Measurements from ENCODE around the gene TOMM5.
A peak's percentile ranks its signal among the peaks of the same experiment; 100 is the strongest.

The TOMM5 gene

DNA sequence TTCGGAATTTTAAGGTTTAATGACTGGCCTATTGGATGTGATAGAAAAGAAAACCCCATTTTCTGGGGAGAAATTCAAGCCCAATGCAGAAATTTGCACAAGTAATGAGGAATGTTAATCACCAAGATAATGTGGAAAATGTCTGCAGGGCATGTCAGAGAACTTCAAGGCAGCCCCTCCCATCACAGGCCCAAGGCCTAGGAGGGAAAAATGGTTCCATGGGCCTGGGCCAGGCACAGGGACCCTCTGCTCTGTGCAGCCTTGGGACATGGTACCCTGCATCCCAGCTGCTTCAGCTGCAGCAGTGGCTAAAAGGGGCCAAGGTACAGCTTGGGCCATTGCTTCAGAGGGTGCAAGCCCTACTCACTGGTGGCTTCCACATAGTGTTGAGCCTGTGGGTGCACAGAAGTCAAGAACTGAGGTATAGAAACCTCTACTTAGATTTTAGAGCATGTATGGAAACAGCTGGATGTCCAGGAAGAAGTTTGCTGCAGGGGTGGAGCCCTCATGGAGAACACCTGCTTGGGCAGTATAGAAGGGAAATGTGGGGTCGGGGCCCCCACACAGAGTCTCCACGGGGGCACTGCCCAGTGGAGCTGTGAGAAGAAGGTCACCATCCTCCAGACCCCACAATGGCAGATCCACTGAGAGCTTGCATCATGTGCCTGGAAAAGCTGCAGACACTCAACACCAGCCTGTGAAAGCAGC is 28.4 kb downstream of the TOMM5 start:
- TF ChIP-seq, protein P1, sequence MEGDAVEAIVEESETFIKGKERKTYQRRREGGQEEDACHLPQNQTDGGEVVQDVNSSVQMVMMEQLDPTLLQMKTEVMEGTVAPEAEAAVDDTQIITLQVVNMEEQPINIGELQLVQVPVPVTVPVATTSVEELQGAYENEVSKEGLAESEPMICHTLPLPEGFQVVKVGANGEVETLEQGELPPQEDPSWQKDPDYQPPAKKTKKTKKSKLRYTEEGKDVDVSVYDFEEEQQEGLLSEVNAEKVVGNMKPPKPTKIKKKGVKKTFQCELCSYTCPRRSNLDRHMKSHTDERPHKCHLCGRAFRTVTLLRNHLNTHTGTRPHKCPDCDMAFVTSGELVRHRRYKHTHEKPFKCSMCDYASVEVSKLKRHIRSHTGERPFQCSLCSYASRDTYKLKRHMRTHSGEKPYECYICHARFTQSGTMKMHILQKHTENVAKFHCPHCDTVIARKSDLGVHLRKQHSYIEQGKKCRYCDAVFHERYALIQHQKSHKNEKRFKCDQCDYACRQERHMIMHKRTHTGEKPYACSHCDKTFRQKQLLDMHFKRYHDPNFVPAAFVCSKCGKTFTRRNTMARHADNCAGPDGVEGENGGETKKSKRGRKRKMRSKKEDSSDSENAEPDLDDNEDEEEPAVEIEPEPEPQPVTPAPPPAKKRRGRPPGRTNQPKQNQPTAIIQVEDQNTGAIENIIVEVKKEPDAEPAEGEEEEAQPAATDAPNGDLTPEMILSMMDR (conservative IDR thresholded peaks at IDR 0.05; ENCODE audit: low read length) = no peak
- DNase-seq (ENCODE audit: low read depth) = no peak
- no peak overlapping the region for H3K4me3 ChIP-seq (ENCODE audit: low read length)

DNA sequence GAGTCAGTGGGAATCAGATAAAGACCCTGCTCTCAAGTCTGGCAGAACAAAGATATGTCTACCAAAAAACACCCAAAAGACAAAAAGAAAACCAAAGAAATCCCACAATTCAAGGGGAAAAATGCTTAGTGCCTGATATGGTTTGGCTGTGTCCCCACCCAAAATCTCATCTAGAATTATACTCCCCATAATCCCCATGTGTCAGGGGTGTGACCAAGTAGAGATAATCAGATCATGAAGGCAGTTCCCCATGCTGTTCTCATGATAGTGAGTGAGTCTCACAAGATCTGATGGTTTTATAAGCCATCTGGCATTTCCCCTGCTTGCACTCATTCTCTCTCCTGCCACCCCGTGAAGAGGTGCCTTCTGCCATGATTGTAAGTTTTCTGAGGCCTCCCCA is 29.6 kb downstream of the TOMM5 start:
- TF ChIP-seq, protein P1 (conservative IDR thresholded peaks at IDR 0.05; ENCODE audit: low read length) = no peak
- H3K4me3 ChIP-seq (ENCODE audit: low read length) = no peak overlapping the region
- DNase-seq (ENCODE audit: low read depth) = no peak

DNA sequence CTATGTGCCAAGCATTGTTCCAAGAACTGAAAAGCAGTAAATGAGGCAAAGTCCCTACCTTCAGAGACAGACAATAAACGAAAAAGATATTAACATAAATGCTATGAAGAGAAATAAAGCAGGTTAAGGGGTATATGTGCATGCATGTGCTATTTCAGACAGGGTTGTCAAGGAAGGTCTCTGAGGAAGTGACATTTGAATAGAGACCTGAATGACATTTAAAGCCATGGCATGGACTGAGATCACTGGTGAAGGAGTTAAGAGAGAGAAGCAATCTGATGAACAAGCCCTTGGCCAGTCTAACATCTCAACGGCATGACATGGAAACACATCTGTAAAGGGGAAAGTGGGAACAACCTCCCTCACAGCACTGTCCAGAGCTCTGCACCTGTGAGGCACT is 30.7 kb downstream of the TOMM5 start:
- DNase-seq (ENCODE audit: low read depth) = no peak
- H3K4me3 ChIP-seq (ENCODE audit: low read length) = no peak overlapping the region
- TF ChIP-seq, protein P1 (conservative IDR thresholded peaks at IDR 0.05; ENCODE audit: low read length) = no peak

DNA sequence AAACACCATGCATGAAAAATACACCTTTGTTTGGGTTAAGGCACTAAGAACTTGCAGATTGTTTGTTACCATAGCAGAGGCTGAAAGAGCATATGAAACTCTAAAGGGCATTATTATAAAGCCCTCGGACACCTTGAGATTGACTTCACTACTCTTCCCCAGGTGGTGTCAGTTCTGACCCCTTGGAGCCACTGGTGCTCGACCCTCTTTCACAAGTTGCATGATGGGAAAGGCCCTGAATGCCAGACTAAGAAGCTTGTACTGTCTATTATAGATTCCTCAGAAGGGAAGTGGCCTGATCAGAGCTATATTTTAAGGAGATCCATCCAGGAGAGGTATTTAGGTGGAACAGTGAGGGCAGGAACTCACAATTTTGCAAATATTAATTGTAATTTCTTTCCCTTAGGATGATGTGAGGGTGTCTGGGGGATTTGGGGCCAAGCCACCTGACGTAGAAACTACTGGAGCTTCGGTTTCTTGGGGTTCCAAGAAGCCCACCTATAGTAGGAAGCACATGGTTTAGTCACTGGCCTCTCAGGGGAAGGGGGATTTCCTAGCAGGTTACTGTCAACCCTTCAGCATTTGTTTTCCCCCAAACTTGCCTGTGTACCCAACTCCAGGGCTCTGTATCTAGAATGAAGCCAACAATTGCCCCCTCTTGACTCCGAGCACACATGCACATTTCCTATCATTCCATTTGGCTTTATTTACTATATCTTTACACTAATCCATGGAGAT is 32.4 kb downstream of the TOMM5 start:
- DNase-seq (ENCODE audit: low read depth) = no peak
- H3K4me3 ChIP-seq (ENCODE audit: low read length) = no peak overlapping the region
- TF ChIP-seq, protein P1 (conservative IDR thresholded peaks at IDR 0.05; ENCODE audit: low read length) = no peak

DNA sequence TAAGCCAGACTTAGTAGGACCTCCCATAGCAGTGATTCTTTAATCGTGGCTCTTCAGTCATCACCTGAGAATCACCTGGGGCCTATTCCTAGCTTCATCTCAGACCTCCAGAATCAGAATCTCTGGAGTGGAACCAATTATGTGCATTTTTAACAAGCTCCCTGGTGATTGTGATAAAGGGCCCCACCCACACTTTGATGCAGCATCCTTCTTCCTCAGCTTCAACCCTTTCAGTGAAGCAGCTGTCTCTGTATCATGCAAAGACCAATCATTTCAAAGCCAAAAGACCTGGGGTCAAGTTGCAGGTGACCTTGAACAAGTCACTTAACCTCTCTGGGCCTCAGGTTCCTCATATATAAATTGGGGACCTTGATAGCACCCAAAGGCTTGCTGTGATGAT is 33.3 kb downstream of the TOMM5 start:
- no peak for DNase-seq (ENCODE audit: low read depth)
- H3K4me3 ChIP-seq (ENCODE audit: low read length) = no peak overlapping the region
- TF ChIP-seq, protein P1 (conservative IDR thresholded peaks at IDR 0.05; ENCODE audit: low read length) = no peak

DNA sequence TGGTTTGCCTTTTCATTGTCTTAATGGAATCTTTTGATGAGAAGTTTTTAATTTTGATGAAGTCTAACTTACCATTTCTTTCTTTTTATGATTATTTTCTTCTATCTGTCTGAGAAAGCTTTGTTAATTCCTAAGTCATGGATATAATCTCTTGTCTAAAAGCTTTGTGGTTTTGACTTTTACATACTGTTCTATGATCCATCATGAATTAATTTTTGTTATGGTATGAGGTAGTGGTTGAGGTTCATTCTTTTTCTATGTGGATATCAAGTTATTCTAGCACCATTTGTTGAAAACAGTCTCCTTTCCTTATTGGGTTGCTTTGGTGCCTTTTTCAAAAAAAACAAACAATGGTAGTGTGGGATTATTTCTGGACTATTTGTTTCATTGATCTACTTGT is 36.6 kb downstream of the TOMM5 start:
- no peak overlapping the region for H3K4me3 ChIP-seq (ENCODE audit: low read length)
- peak; percentile 60 for DNase-seq (ENCODE audit: low read depth)
- TF ChIP-seq, protein P1 (conservative IDR thresholded peaks at IDR 0.05; ENCODE audit: low read length) = no peak

DNA sequence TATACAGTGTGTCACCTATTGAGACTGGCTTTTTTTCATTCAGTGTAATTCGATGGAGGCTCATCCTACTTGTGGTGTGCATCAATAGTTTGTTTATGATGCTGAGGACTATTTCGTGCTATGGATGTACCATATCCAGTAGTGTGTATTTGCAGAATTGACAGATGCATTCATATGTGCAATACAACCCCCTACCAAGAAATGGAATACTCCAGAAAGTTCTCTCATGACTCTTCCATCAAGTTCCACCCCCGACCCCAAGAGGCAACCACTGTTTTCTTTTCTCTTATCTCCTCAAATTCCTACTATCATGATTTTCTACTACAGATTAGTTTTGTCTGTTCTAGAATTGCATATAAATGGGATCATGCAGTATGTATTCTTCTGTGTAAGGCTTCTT is 38.1 kb downstream of the TOMM5 start:
- TF ChIP-seq, protein P1 (conservative IDR thresholded peaks at IDR 0.05; ENCODE audit: low read length) = no peak
- no peak overlapping the region for H3K4me3 ChIP-seq (ENCODE audit: low read length)
- no peak for DNase-seq (ENCODE audit: low read depth)
